MM.1S (cell line): ENCODE measurements around the gene DUOXA1.

ENCODE experiments used
- DNase-seq: peaks from one replicate; pipeline ENCODE4 v3.0.0-alpha.2; 2015
- H2AFZ ChIP-seq: fragments of 300-600 bp; sonication (generic); 2 replicates; pipeline ENCODE4 v1.6.0; 2016; ENCODE audit warnings: antibody characterized with exemption, low read length
- H3F3A ChIP-seq: fragments of 300-600 bp; sonication (generic); 2 replicates; pipeline ENCODE4 v1.6.1; 2016; ENCODE audit warnings: mild to moderate bottlenecking, antibody characterized with exemption, low read length, moderate library complexity, mixed read lengths; ENCODE audit not compliant: insufficient read depth
- H3K27ac ChIP-seq: fragments of 300-600 bp; sonication (generic); 2 replicates; pipeline ENCODE4 v1.5.1; 2016; ENCODE audit warnings: mild to moderate bottlenecking, low read length
- H3K27me3 ChIP-seq: fragments of 300-600 bp; sonication (generic); replicated peaks from 2 replicates; pipeline ENCODE4 v1.6.0; 2016; ENCODE audit warnings: low read length; ENCODE audit not compliant: insufficient read depth
- H3K36me3 ChIP-seq: fragments of 300-600 bp; sonication (generic); replicated peaks from 2 replicates; pipeline ENCODE4 v1.6.1; 2016; ENCODE audit warnings: mild to moderate bottlenecking, low read length, mixed read lengths; ENCODE audit not compliant: insufficient read depth
- H3K4me1 ChIP-seq: fragments of 300-600 bp; sonication (generic); 2 replicates; pipeline ENCODE4 v1.6.1; 2016; ENCODE audit warnings: low read length, mixed read lengths
- H3K4me2 ChIP-seq: fragments of 300-600 bp; sonication (generic); 2 replicates; pipeline ENCODE4 v1.6.0; 2016; ENCODE audit warnings: low read depth, low read length
- H3K4me3 ChIP-seq: fragments of 300-600 bp; sonication (generic); 2 replicates; pipeline ENCODE4 v1.5.1; 2016; ENCODE audit warnings: low read length, mixed read lengths
- H3K79me2 ChIP-seq: fragments of 300-600 bp; sonication (generic); 2 replicates; pipeline ENCODE4 v1.6.1; 2016; ENCODE audit warnings: mixed run types, low read length, mixed read lengths
- H3K9ac ChIP-seq: fragments of 300-600 bp; sonication (generic); 2 replicates; pipeline ENCODE4 v1.6.1; 2016; ENCODE audit warnings: low read length, mixed read lengths
- H3K9me2 ChIP-seq: fragments of 300-600 bp; sonication (generic); replicated peaks from 2 replicates; pipeline ENCODE4 v1.6.1; 2016; ENCODE audit warnings: mild to moderate bottlenecking, low read length, mixed read lengths; ENCODE audit not compliant: insufficient read depth
- H3K9me3 ChIP-seq: fragments of 300-600 bp; sonication (generic); replicated peaks from 2 replicates; pipeline ENCODE4 v1.6.1; 2016; ENCODE audit warnings: mild to moderate bottlenecking, low read length, mixed read lengths; ENCODE audit not compliant: insufficient read depth
- H4K20me1 ChIP-seq: fragments of 300-600 bp; sonication (generic); 2 replicates; pipeline ENCODE4 v1.6.1; 2016; ENCODE audit warnings: mild to moderate bottlenecking, low read length, moderate library complexity, mixed read lengths; ENCODE audit not compliant: insufficient read depth
- CTCF ChIP-seq: fragments of 300-600 bp; sonication (generic); IDR thresholded peaks from 2 replicates; pipeline ENCODE4 v1.5.1; 2016; ENCODE audit warnings: antibody characterized with exemption, low read length, mixed read lengths
- EZH2 ChIP-seq: fragments of 300-600 bp; sonication (generic); optimal IDR thresholded peaks from 2 replicates; pipeline ENCODE3; 2017; ENCODE audit warnings: low read depth, mild to moderate bottlenecking, antibody characterized with exemption, low read length, mixed read lengths
- EZH2phosphoT487 ChIP-seq: fragments of 300-600 bp; sonication (generic); IDR thresholded peaks from 2 replicates; pipeline ENCODE4 v1.6.1; 2018; ENCODE audit warnings: antibody characterized with exemption, low read length

Gene DUOXA1

GRCh38 chr15:45132844-45133560, 3.3 kb upstream of the DUOXA1 start:
- H3K4me3 ChIP-seq: no peak overlapping the region
- no peak overlapping the region for H3K9ac ChIP-seq
- no peaks in the 10 kb centered on the region for H3K9me2 ChIP-seq
- peaks cover 10% of the 10 kb centered on the region; the same call in 1 of the 2 replicates for H3K27me3 ChIP-seq
- no peak overlapping the region for H2AFZ ChIP-seq
- H4K20me1 ChIP-seq: no peaks in the 10 kb centered on the region; the same call in 1 of the 2 replicates
- H3K9me3 ChIP-seq: no peaks in the 10 kb centered on the region
- TF ChIP-seq EZH2phosphoT487 (no peak), CTCF (no peak), EZH2 (no peak)
- H3K4me1 ChIP-seq: 0 out of 2 replicates have a peak, but pooled peaks cover 3% of the 10 kb centered on the region
- no peak for DNase-seq
- no peaks in the 10 kb centered on the region for H3F3A ChIP-seq
- H3K79me2 ChIP-seq: no peaks in the 10 kb centered on the region
- H3K36me3 ChIP-seq: no peaks in the 10 kb centered on the region
- H3K27ac ChIP-seq: no peak overlapping the region
- H3K4me2 ChIP-seq: no peak overlapping the region

- no peak overlapping the region for H3K27ac ChIP-seq
- H3K79me2 ChIP-seq: no peaks in the 10 kb centered on the region
- no peaks in the 10 kb centered on the region for H3K9me2 ChIP-seq
- H3K36me3 ChIP-seq: no peaks in the 10 kb centered on the region
- H3K4me3 ChIP-seq: no peak overlapping the region
- no peaks in the 10 kb centered on the region for H3F3A ChIP-seq
- 0 out of 2 replicates have a peak, but pooled peaks cover 3% of the 10 kb centered on the region for H3K4me1 ChIP-seq
- no peaks in the 10 kb centered on the region for H3K9me3 ChIP-seq
- peaks cover 12% of the 10 kb centered on the region; the same call in 1 of the 2 replicates for H3K27me3 ChIP-seq
- no peak overlapping the region for H2AFZ ChIP-seq
- H4K20me1 ChIP-seq: no peaks in the 10 kb centered on the region; the same call in 1 of the 2 replicates
- H3K9ac ChIP-seq: no peak overlapping the region
- TF ChIP-seq CTCF (no peak), EZH2 (no peak), EZH2phosphoT487 (no peak)
- DNase-seq: no peak
- H3K4me2 ChIP-seq: no peak overlapping the region
Observed at GRCh38 chr15:45131510-45131909, 1.8 kb upstream of the DUOXA1 start.

- DNase-seq: no peak
- H4K20me1 ChIP-seq: no peaks in the 10 kb centered on the region; the same call in 1 of the 2 replicates
- no peak overlapping the region for H3K4me3 ChIP-seq
- H3K27ac ChIP-seq: no peak overlapping the region
- no peak overlapping the region for H2AFZ ChIP-seq
- H3K36me3 ChIP-seq: no peaks in the 10 kb centered on the region
- H3K27me3 ChIP-seq: peaks cover 21% of the 10 kb centered on the region; the same call in 1 of the 2 replicates
- no peaks in the 10 kb centered on the region for H3F3A ChIP-seq
- H3K79me2 ChIP-seq: no peaks in the 10 kb centered on the region
- no peaks in the 10 kb centered on the region for H3K9me2 ChIP-seq
- H3K9me3 ChIP-seq: no peaks in the 10 kb centered on the region
- H3K4me1 ChIP-seq: 0 out of 2 replicates have a peak, but pooled peaks cover 3% of the 10 kb centered on the region
- no peak overlapping the region for H3K4me2 ChIP-seq
- TF ChIP-seq EZH2phosphoT487 (no peak), EZH2 (no peak), CTCF (no peak)
- H3K9ac ChIP-seq: no peak overlapping the region
Observed at GRCh38 chr15:45130291-45131000, 767 bp upstream of the DUOXA1 start.
